22Rv1 (cell line): ENCODE measurements around the gene SLC9A9.
A peak's percentile ranks its signal among the peaks of the same experiment; 100 is the strongest.

Experiments
- H3K27ac ChIP-seq: fragments of 450-650 bp; 2 replicates; pipeline ENCODE4 v1.5.1; 2017
- ZFX ChIP-seq: fragments of 450-650 bp; IDR thresholded peaks from 2 replicates; pipeline ENCODE4 v1.6.1; 2017; ENCODE audit warnings: antibody characterized with exemption, borderline replicate concordance
- TF ChIP-seq, protein P1 (sequence below): fragments of 450-650 bp; IDR thresholded peaks from 2 replicates; pipeline ENCODE4 v1.5.1; 2017; ENCODE audit warnings: mild to moderate bottlenecking

The SLC9A9 gene

DNA sequence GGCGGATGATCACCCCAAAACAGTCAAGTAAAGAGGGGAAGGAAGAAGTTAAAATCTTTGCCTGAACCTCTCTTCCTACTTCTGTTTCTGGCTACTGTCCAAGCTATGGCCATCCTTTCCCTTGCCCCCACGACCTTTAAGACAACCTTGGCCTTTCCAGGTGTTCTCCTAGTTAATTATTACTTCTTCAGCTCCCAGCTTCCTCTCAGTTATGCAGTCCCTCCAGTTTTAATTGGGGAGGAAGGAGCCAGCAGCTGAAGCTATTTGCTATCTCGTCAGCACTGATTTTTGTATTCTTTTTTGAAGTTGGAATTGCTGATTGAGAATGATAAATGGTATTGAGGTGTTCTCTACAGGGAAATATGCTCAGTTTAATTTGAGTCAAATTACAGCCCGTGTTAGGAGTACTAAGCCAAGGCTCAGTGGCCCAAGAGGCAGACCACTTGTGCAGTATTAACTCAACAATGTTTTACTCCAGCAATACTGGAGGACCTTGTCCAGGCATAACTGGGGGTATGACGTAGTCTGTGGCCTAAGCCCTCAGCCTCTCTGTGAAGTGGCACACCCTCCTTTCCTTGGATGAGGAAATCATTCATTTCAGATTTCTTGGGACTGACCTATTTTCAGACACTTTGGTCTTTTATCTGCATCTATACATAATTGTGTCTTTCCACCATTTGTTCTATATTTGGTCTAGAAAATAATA is 336.9 kb downstream of the SLC9A9 start:
- TF ChIP-seq, protein P1, sequence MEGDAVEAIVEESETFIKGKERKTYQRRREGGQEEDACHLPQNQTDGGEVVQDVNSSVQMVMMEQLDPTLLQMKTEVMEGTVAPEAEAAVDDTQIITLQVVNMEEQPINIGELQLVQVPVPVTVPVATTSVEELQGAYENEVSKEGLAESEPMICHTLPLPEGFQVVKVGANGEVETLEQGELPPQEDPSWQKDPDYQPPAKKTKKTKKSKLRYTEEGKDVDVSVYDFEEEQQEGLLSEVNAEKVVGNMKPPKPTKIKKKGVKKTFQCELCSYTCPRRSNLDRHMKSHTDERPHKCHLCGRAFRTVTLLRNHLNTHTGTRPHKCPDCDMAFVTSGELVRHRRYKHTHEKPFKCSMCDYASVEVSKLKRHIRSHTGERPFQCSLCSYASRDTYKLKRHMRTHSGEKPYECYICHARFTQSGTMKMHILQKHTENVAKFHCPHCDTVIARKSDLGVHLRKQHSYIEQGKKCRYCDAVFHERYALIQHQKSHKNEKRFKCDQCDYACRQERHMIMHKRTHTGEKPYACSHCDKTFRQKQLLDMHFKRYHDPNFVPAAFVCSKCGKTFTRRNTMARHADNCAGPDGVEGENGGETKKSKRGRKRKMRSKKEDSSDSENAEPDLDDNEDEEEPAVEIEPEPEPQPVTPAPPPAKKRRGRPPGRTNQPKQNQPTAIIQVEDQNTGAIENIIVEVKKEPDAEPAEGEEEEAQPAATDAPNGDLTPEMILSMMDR: no peak
- no peak for TF ChIP-seq ZFX

DNA sequence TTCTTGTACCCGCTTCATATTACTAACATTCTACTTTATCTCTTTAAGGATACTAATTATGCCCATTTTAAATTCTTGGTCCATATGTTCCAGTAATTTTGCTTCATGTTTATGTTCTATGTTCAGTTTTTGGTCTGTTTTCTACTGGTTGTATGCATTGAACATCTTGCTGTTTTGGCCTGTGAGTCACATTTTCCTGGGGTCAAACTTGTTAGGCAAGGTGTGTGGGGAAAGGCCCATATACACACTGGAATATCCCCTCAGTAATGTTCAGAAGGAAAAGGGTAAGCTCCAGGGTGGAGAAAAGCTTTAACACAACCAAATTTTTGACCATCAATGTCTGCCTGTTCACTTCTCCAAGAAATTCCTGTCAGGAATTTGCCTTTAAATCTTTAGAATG is 337.7 kb downstream of the SLC9A9 start:
- no peak overlapping the region for H3K27ac ChIP-seq
- TF ChIP-seq, protein P1: no peak
- TF ChIP-seq ZFX: no peak

More for the DNA sequence above, 336.9 kb downstream of the SLC9A9 start:
- H3K27ac ChIP-seq: no peak overlapping the region

DNA sequence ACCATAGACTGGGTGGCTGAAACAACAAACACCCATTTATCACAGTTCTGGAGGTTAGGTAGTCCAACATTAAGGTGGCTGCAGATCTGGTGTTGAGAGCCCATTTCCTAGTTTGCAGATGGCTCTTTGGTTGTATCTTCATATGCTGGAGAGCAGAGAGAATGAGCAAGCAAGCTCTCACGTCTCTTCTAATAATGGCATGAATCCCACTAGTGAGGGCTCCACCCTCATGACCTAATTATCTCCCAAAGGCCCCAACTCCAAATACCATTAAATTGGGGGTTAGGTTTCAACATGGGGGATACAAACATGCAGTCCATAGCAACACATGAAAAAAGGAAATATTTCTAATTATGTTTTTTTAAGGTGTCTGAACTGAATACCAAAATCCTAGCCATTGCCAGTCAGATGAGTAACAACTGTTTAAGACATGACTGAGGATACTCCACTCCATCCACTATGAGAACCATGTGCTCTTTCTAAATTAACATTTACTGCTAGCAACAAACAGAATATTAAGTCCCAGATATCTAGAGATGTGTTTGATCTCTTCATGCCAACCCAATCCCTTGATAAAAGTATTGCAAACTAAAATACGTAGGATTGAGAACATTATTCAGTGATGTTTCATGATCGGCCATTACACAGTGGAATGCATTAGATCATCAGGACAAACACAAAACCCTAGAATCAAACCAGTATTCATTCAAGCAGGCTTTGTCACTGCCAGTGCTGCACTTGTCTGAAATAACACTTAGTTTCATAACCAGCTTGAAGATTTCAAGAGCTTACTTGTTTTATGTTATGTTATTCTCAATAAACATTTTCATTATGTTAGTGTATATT is 340.3 kb downstream of the SLC9A9 start:
- no peak overlapping the region for H3K27ac ChIP-seq
- no peak for TF ChIP-seq ZFX
- TF ChIP-seq, protein P1: no peak

DNA sequence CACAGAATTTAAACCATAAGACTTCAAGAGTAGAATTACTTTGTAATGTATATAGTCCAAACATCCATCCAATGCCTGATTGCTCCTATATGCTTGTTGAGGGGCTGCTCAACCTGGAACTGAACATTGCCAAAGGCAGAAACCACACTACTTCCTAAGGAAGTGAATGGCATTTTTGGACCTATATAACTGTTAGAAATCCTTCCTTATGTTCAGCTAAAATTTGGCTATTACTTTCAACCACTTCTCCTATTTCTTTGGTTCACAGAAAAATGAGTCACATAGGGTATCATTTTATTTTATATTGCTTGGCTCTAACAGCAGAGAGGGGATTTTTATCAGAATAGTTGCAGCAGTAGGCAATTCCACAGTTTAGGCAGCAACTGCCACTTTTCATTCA is 342.1 kb downstream of the SLC9A9 start:
- TF ChIP-seq, protein P1: no peak
- H3K27ac ChIP-seq: no peak overlapping the region

DNA sequence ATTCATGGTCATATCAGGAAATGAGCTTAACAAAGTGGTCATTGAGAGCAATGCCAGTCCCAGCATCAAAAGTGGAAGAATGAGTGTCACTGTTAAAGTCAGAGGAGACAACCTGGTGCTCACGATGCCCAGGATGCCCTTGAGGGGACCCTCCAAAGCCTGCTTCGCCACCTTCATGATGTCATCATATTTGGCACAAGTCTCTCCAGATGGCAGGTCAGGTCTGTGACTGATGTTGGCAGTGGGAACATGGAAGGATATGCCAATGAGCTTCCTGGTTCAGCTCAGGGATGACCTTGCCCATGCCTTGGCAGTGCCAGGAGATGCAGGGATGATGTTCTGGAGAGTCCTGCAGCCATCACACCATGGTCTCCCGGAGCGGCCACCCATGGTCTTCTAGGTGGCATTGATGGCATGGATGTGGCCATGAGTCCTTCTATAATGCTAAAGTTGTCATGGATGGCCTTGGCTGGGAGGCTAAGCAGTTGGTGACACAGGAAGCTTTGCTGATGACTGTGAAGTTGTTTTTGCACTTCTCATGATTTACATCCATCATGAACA is 344.9 kb downstream of the SLC9A9 start:
- H3K27ac ChIP-seq: no peak overlapping the region
- no peak for TF ChIP-seq ZFX
- TF ChIP-seq, protein P1: no peak

DNA sequence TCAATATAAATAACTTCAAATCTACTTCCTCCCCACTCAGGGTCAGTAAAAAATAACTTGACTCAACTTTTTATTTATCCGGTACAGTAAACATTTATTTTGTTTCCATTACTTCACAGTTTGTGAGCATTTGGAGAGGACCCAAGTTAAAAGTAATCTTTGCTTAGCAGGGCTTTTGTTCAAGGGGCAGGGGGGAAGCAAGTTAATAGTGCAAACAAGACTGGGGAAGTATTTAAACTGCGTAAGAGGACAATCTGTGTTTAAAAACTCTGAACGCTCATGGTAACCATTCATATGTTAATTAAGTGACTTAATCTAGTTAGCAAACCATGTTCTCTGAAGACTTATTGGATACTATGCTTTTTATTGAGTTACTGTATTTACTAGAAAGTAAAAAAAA is 346.2 kb downstream of the SLC9A9 start:
- TF ChIP-seq, protein P1: no peak
- no peak for TF ChIP-seq ZFX
- H3K27ac ChIP-seq: peak overlapping the region; percentile 4; the same call in 1 of the 2 replicates

DNA sequence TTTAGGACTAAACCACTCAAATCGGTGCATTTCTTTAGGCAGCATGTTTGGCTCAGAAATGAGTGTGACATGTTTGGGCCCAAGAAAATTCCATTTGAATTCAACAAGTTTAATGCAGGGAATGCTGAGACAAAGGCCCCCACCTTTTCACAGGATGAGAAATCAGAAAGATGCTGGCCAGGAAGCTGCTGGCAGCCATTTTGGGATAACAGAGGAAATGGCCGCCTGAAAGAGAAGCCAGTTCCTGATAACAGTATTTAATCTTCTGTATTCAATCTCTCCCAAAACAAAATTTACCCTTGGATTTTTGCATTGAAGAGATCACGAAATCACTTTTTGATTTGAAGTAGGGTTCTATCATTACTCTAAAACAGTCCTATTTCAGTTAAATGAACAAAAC is 350.9 kb downstream of the SLC9A9 start:
- H3K27ac ChIP-seq: no peak overlapping the region
- TF ChIP-seq ZFX: no peak
- TF ChIP-seq, protein P1: no peak
